ENCODE measurements around the gene CR1L. TPM values are rescaled to one million over a fixed set of nuclear protein-coding genes. Genes with fewer than 3 reads are reported as not detected.
"Not testable (repeated sequence)": the region's sequence is repeated elsewhere in the genome, so short reads cannot be mapped to it uniquely, and the experiment has no call there.

Gene CR1L
- total and polyA plus RNA-seq, 8 donors, result 1.3 TPM; not detected in 7

- no peaks in the 10 kb centered on the region for H3K36me3 ChIP-seq
- 81 to 87% methylated on average over 6 of the region's 6 CpGs for whole genome bisulfite sequencing, 2 donors
- no peak for TF ChIP-seq CTCF (IDR thresholded peaks at IDR 0.05)
- DNase-seq (no peak), FAIRE-seq (no peak), ATAC-seq (no peak)
- H3K4me1 ChIP-seq, result peaks cover 0 to 23% (median 20%) of the 10 kb centered on the region in 3 donors
- no peaks in the 10 kb centered on the region for H3K9me3 ChIP-seq
- no peak overlapping the region for H3K27ac ChIP-seq
- intact Hi-C loops (cut with DNase I), result no loop called here
- no peak overlapping the region for H3K4me3 ChIP-seq
- no peaks in the 10 kb centered on the region for H3K27me3 ChIP-seq
Measured at GRCh38 chr1:207745839-207746767, 101.2 kb downstream of the CR1L start.

GRCh38 chr1:207747627-207748492, 102.9 kb downstream of the CR1L start:
- no peak for TF ChIP-seq CTCF (IDR thresholded peaks at IDR 0.05)
- 92 to 95% methylated on average over 15 of the region's 15 CpGs for WGBS, 2 donors
- Histone ChIP-seq H3K4me1 (peaks cover 0 to 23% (median 21%) of the 10 kb centered on the region in 3 donors), H3K27ac (peak overlapping the region in 2 of 4 donors; percentile 0 to 42), H3K4me3 (no peak overlapping the region), H3K9me3 (no peaks in the 10 kb centered on the region), H3K36me3 (no peaks in the 10 kb centered on the region), H3K27me3 (no peaks in the 10 kb centered on the region)
- no peak for DNase-seq
- no peak for ATAC-seq
- no peak for FAIRE-seq
- intact Hi-C loops (cut with DNase I), result no loop called here

GRCh38 chr1:207748737-207749528, 104.0 kb downstream of the CR1L start:
- no peak for DNase-seq
- intact Hi-C loops (cut with DNase I), result no loop called here
- H3K36me3 ChIP-seq, result no peaks in the 10 kb centered on the region
- H3K9me3 ChIP-seq, result no peaks in the 10 kb centered on the region
- no peak for ATAC-seq
- H3K27me3 ChIP-seq, result no peaks in the 10 kb centered on the region
- no peak overlapping the region for H3K4me3 ChIP-seq
- peaks cover 0 to 29% (median 26%) of the 10 kb centered on the region in 3 donors for H3K4me1 ChIP-seq
- WGBS, 2 donors, result 40 to 55% methylated on average over 2 of the region's 2 CpGs
- FAIRE-seq, result no peak
- no peak for TF ChIP-seq CTCF (IDR thresholded peaks at IDR 0.05)
- peak overlapping the region in 1 of 4 donors; percentile 42 for H3K27ac ChIP-seq

GRCh38 chr1:207750631-207751305, 105.8 kb downstream of the CR1L start:
- ATAC-seq (peak; percentile 2 to 7 (median 5)), FAIRE-seq (no peak), DNase-seq (no peak)
- Histone ChIP-seq H3K9me3 (no peaks in the 10 kb centered on the region), H3K27ac (peak overlapping the region; percentile 77 to 95 (median 92)), H3K27me3 (no peaks in the 10 kb centered on the region), H3K4me3 (peak overlapping the region in 3 of 4 donors; percentile 85 to 92 (median 91)), H3K36me3 (no peaks in the 10 kb centered on the region), H3K4me1 (peaks cover 9 to 46% (median 43%) of the 10 kb centered on the region in 3 donors)
- WGBS, 2 donors, result 4 to 11% methylated on average over 5 of the region's 5 CpGs
- no peak for TF ChIP-seq CTCF (IDR thresholded peaks at IDR 0.05)
- intact Hi-C loops (cut with DNase I), result no loop called here

- peak overlapping the region; percentile 77 to 95 (median 92) for H3K27ac ChIP-seq
- H3K36me3 ChIP-seq; H3K27me3 ChIP-seq; H3K9me3 ChIP-seq; FAIRE-seq; DNase-seq; intact Hi-C loops (cut with DNase I): not testable (repeated sequence)
- WGBS, 2 donors, result 0 to 5% methylated on average over 7 of the region's 7 CpGs
- H3K4me1 ChIP-seq, result peaks cover 9 to 50% (median 49%) of the 10 kb centered on the region in 3 donors
- peak in 1 of 4 donors; percentile 1 for ATAC-seq
- H3K4me3 ChIP-seq, result peak overlapping the region in 3 of 4 donors; percentile 85 to 92 (median 91)
Measured at GRCh38 chr1:207751463-207751789, 106.5 kb downstream of the CR1L start.
